AG04449 (cell line): Measurements from ENCODE around the gene GTF2I.
"Not testable (repeated sequence)": the region's sequence is repeated elsewhere in the genome, so short reads cannot be mapped to it uniquely, and the experiment has no call there.

Source experiments
- CTCF ChIA-PET: fragments of 350-600 bp; formaldehyde crosslinking; extraction: SDS; loops from one replicate; lab custom pipeline; 2021; ENCODE audit warnings: antibody characterized with exemption; lab: Yijun Ruan, JAX
- POLR2A ChIA-PET: fragments of 400-600, 350-600 bp; formaldehyde crosslinking; extraction: SDS; loops from one replicate; lab custom pipeline; 2020; ENCODE audit warnings: antibody characterized with exemption, inconsistent platforms; lab: Yijun Ruan, JAX
- DNase-seq: peaks from one replicate; pipeline ENCODE4 v3.0.0-alpha.2; 2010; ENCODE audit warnings: low read depth, low spot score
- H3K4me3 ChIP-seq: 2 replicates; pipeline ENCODE4 v1.5.1; 2011; ENCODE audit warnings: low read depth, mild to moderate bottlenecking, control low read depth, low read length
- TF ChIP-seq, protein P1 (sequence below): IDR thresholded peaks from one replicate; pipeline ENCODE4 v1.5.1; 2011; ENCODE audit warnings: mild to moderate bottlenecking, moderate library complexity, low read length, control low read depth, inconsistent platforms; ENCODE audit not compliant: insufficient read depth; ENCODE audit errors: missing control alignments

GTF2I gene

DNA sequence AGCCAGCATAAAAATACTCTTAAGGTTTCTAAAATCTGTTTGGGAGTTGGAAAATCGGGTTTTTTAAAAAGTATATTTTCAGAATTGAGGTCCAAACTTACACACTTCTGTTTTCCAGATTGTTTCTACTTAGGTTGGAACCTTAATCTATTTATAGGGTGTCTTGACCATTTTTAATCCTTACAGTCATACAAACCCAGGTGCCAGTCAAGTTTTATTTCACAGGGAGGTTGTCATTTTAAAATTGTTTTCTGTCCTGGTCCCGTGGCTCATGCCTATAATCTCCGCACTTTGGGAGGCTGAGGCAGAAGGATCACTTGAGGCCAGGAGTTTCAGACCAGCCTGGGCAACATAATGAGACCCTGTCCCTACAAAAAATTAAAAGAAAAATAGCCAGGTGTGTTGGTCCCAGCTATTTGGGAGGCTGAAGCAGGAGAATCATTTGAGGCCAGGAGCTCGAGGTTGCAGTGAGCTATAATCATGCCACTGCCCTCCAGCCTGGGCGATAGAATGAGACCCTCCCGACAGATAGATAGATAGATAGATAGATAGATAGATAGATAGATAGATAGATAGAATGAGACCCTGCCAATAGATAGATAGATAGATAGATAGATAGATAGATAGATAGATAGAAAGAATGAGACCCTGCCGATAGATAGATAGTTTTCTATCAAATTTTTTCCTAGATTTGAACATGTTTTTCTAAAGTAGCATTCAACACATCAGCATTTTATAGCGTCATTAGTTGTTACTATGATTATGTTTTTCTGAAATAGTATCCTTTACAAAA is 69.0 kb downstream of the GTF2I start:
- POLR2A ChIA-PET, result no interaction called here
- TF ChIP-seq, protein P1, sequence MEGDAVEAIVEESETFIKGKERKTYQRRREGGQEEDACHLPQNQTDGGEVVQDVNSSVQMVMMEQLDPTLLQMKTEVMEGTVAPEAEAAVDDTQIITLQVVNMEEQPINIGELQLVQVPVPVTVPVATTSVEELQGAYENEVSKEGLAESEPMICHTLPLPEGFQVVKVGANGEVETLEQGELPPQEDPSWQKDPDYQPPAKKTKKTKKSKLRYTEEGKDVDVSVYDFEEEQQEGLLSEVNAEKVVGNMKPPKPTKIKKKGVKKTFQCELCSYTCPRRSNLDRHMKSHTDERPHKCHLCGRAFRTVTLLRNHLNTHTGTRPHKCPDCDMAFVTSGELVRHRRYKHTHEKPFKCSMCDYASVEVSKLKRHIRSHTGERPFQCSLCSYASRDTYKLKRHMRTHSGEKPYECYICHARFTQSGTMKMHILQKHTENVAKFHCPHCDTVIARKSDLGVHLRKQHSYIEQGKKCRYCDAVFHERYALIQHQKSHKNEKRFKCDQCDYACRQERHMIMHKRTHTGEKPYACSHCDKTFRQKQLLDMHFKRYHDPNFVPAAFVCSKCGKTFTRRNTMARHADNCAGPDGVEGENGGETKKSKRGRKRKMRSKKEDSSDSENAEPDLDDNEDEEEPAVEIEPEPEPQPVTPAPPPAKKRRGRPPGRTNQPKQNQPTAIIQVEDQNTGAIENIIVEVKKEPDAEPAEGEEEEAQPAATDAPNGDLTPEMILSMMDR, result no peak
- CTCF ChIA-PET, result interaction anchor here (1.3 kb wide), 1 partner anchor 92 kb away, joined by 3 read pairs; no protein-coding TSS in a partner anchor
- no peak overlapping the region for H3K4me3 ChIP-seq
- DNase-seq, result no peak

DNA sequence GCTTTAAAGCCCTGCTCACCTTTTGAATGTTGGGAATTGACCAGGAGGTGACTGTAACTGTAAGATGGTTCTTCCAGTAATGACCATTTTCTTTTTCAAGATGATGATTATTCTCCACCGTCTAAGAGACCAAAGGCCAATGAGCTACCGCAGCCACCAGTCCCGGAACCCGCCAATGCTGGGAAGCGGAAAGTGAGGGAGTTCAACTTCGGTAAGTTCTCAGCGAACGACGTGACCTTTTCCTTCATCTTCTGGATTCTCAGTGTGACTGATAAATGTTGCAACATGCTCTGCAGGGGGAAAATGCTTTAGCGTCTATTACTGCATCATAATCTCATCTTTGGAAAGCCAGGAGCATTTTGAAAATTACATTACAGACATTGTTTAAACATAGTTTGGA is 71.2 kb downstream of the GTF2I start:
- CTCF ChIA-PET, POLR2A ChIA-PET, H3K4me3 ChIP-seq, DNase-seq: not testable (repeated sequence)

DNA sequence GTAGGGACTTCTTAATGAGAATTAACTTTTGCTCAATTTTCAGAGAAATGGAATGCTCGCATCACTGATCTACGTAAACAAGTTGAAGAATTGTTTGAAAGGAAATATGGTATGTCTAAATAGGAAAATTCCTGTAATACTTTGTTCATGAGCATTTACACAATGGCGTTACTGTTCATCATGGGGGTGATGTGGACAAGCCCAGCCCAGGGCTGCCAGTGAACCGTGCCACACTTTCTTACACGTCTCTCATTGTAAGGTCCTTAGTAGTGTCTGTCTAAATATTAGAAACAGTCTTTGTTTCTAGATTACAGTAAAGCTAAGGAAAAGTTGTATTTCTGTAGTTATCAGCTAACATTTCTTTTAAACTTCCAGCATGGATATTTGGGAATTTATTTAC is 72.7 kb downstream of the GTF2I start:
- CTCF ChIA-PET, result not testable (repeated sequence)

DNA sequence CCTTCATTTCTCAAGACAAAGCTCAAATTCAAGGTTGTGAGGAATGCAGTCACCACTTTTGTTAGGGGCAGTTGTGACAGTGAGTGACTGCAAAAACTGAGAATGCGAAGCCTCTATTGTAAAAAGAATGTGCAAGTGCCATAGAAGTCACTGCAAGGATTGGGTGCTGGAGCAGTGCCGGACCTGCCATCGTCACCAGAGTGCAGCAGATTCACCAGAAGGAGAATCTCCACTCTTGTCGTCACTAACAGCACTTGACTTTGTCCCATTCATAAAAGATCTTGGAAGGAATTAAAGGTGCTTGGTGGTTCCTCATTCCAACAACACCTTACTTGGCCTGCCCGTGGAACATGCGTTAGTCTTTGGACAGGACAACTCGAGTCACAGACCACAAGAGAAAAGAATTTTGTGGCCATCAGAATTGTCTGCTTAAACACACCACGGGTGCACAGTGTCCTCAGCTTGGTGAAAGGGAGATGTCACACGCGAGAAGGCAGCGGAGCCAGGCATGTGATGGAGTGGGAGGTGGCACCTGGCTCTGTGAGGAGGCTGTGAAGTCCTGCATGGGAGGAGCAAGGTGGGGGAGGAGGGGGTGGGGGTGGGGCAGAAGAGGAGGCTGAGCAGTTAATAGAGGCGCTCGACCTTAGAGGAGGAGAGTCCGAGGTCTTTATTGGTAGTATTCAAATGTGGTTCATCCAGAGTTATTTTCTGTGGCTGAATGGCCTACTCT is 82.6 kb downstream of the GTF2I start:
- POLR2A ChIA-PET, H3K4me3 ChIP-seq, DNase-seq, CTCF ChIA-PET: not testable (repeated sequence)

More for the DNA sequence above, 72.7 kb downstream of the GTF2I start:
- H3K4me3 ChIP-seq, DNase-seq, POLR2A ChIA-PET: not testable (repeated sequence)

DNA sequence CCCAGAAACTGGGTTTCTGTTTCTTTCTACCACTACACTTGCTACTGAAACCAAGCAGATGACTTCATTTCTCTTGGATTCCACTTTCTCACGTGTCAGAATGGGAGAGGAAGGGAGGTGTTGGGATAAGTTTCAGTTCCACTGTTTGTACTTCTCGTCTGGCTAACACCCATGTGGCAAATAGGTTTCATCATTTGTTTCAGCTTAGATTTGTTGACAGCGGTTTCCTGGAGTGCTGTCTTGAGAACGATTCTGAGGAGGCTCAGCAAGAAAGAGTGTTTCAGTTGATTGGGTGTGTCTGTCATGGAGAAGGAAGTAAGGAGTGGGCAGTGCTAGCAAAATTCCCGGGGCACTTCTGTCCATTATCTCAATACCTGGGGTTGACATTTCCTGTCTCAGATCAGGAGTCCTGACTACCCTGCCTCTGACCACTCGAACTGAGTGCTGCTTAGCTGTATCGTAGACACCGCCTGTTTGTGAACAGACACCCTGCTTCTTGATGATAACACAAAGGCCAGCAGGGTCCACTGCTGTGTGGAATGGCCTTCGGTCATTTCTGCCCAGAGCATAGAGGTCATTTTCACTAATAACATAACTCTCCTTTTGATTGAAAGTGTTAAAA is 86.5 kb downstream of the GTF2I start:
- H3K4me3 ChIP-seq, POLR2A ChIA-PET, CTCF ChIA-PET, DNase-seq: not testable (repeated sequence)

DNA sequence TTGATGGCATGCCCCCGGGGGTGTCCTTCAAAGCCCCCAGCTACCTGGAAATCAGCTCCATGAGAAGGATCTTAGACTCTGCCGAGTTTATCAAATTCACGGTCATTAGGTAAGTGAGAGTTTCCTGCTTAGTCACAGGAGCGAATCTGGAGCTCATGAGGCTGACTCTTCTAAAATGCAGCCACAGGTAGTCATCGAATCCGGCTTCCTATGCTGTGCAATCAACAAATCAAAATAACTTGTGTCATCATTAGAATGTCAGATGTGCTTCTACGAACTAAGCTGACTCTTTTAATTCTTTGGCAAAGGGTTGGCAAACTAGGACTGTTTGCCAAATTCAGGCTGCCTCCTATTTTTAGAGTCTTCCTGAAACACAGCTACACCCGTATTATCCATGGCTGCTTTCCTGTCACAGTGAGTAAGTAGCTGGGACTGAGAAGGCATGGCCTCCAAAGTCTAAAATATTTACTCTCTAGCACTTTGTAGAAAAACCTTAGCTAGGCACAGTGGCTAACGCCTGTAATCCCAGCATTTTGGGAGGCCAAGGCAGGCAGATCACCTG is 96.5 kb downstream of the GTF2I start:
- POLR2A ChIA-PET, H3K4me3 ChIP-seq, DNase-seq, CTCF ChIA-PET: not testable (repeated sequence)

DNA sequence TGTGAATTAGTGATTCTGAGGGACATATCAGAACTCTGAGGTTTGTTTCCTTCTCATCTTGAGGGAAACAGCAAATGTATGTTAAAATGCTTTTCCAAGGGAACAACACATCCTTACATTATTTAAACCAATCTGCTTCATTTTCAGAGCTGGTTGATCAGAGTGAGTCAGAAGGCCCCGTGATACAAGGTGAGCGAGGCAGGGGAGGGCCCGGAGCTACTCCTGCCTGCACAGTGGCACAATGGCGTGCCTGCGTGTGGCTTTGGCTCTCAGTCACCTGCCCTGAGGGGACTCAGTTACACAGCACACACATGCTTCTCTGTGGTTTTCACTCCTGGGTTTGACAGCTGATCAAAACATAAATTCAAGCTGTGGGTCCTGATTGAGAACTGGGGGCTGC is 99.2 kb downstream of the GTF2I start:
- POLR2A ChIA-PET, H3K4me3 ChIP-seq, DNase-seq, CTCF ChIA-PET: not testable (repeated sequence)

DNA sequence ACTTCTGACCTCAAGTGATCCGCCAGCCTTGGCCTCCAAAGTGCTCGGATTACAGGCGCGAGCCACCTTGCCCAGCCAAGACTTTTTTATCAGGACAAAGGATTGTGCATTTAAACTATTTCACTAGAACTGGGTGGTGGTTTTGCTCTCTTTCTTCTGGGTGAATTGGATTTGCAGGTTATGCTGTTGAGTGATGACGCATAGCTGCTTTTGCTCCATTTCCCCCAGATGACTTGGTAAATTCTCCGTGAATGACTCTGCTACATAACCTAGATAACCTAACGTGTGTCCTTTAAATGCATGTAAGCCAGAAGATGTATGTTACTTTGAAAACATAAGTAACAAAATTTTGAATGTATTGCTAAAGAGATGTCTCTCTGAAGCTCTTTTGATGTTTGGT is 100.8 kb downstream of the GTF2I start:
- DNase-seq, H3K4me3 ChIP-seq, CTCF ChIA-PET, POLR2A ChIA-PET: not testable (repeated sequence)

DNA sequence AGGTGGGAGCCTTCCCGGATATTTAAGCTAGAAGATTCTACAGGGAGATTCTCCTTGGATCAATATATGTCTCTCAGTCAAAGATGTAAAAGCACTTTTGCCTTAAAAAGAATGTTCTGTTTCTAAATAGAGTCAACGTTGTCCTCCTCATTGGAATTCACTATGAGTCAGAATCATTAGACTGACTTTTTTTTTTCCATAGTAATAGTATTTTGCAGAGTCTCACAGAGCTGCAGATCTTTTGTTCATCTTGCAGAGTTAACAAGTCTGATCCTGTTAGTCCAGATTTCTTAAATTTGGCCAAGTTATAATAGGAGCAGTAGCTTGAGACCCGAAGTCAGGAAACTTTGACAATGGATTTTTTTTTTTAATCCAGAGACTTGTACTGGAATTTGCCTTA is 101.5 kb downstream of the GTF2I start:
- H3K4me3 ChIP-seq, POLR2A ChIA-PET, DNase-seq, CTCF ChIA-PET: not testable (repeated sequence)

DNA sequence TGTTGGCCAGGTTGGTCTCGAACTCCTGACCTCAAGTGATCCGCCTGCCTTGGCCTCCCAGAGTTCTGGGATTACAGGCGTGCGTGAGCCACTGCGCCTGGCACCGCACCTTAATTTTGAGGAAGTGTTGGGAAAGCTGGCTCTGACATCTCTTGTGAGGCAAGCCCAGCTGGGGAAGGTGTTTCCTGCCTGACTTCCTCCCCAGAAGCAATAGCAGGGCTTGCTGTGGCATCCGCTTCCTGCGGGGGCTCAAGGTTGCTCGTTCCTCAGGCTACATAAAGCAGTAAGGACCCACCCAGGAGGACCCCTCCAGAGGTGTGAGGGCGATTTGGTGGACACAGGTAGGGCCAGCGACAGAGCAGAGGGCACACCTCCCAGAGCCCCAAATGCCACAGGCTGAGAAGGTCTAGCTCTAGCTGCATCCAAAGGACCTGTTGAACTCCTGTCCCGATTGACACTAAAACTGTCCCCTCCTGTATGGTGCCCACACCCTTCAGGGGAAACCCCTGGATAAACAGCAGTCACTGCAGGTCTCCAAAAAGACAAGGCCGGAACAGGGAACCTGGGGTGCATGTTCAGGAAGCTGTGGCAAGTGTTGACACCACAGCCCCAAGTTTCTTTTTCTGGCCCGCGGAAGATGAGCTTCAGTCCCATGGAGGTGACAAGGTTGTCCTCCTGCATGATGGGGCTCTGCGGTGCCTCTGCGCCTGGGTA is 107.8 kb downstream of the GTF2I start:
- DNase-seq, H3K4me3 ChIP-seq, CTCF ChIA-PET, POLR2A ChIA-PET: not testable (repeated sequence)

DNA sequence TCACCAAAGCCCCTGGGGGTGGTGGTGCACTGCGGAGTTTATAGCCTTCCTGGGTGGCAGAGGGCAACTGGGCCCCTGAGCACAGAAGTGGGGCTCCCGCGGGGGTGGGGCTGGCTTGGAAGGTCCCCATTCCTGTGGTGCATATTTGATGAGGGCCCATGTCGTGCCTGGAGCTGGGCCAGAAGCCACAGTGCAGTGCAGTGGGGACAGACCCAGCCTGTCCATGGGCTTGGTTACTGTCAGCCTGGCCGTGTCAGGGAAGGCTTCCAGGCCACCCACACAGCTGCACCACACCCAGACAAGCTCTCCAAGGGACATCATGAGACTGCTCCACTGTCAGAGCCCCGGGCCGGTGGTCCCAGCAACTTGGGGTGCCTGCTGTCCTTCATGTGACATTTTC is 109.0 kb downstream of the GTF2I start:
- H3K4me3 ChIP-seq, CTCF ChIA-PET, DNase-seq, POLR2A ChIA-PET: not testable (repeated sequence)

DNA sequence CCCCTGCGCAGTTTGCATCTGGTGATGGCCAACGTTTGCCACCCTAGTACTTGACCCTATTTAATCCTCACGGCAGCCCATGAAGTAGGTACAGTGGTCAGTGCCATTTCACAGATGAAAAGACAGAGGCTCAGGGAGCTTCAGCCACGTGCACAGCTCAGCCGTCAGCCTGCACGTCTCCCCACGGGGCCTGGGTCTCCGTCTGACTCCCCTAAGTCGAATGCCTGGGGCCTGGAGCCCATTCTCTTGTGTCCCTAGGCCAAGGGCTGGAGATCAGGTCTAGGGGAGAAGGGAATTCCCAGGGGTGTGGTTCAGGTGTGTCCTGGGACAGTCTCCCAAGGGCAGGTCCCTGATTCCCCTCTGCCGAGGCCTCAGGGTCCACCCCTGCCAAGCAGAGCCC is 109.5 kb downstream of the GTF2I start:
- POLR2A ChIA-PET, CTCF ChIA-PET, H3K4me3 ChIP-seq, DNase-seq: not testable (repeated sequence)

DNA sequence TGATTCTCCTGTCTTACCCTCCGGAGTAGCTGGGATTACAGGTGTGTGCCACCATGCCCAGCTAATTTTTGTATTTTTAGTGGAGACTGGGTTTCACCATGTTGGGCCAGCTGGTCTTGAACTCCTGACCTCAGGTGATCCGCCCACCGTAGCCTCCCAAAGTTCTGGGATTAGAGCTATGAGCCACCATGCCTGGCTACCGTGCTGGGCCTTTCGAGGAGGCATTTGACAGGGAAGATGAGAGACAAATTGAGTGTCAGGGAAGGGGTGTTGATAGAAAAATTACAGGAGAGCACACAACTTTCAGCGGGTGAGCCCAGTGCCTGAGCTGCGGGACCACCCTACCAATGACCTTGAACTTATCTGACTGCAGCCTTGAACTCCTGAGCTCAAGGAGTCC is 112.5 kb downstream of the GTF2I start:
- POLR2A ChIA-PET, H3K4me3 ChIP-seq, CTCF ChIA-PET, DNase-seq: not testable (repeated sequence)

DNA sequence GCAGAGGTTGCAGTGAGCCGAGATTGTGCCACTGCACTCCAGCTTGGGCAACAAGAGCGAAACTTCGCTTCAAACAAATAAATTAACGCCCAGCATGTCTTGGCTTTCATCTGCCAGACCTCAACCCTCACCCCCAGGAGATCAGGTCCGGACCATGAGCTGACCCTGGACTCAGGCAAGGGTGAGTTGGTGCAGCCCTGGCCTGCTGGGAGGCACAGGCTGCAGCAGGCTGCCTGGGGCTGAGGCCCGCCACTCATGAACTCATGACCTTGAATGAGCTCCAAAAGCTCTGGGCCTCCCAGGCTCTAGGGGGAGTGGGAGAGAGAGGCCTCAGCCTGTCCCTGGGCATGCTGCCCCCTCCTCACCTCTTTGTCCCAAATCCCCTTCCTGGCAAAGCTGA is 114.6 kb downstream of the GTF2I start:
- POLR2A ChIA-PET, H3K4me3 ChIP-seq, DNase-seq: not testable (repeated sequence)

More for the DNA sequence above, 114.6 kb downstream of the GTF2I start:
- CTCF ChIA-PET, result not testable (repeated sequence)
